Measurements from ENCODE around the gene ASB6.
A peak's percentile ranks its signal among the peaks of the same experiment; 100 is the strongest.

Gene ASB6

DNA sequence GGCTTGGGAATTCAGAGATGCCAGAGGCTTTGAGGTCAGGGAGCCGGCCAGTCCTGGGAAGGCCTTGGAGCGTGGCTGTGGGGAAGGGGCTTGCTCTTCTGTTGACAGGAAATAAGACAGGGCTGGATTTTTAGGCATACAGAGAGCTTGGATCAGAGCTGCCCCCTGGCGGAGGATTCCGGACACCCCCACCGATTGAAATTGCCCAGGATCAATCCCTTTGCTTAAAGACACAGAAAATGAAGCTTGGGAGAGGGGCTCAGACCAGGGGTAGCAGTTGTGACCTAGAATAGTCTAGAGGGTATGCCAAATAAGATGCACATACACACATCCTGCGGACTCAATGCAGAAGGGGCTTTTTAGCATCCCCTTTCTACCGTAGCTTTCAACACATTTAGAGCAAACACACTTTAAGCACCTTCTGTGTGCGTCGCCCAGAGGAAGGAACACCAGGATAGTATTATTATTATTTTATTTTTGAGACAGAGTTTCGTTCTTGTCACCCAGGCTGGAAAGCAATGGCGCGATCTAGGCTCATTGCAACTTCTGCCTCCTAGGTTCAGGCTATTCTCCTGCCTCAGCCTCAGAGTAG, 17.7 kb downstream of the ASB6 start:
- DNase-seq: peak; percentile 80

DNA sequence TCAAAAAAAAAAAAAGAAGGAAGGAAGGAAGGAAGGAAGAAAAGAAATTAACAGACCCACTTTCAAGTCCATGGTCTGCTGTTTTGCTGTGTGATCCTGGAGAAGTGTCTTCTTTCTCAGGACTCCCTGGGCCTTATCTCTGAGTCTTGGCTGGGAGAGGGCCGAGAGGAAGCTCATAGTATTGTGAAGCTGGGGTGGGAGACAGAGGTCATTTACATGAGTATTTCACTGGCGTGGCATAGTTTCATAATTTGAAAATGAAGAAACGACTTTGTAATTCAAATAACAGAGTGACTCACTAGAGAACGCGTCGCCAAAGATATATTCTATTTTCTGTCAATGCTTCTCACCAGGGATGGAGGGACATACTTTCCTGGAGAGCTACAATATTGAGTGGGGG, 18.6 kb downstream of the ASB6 start:
- no peak for DNase-seq

DNA sequence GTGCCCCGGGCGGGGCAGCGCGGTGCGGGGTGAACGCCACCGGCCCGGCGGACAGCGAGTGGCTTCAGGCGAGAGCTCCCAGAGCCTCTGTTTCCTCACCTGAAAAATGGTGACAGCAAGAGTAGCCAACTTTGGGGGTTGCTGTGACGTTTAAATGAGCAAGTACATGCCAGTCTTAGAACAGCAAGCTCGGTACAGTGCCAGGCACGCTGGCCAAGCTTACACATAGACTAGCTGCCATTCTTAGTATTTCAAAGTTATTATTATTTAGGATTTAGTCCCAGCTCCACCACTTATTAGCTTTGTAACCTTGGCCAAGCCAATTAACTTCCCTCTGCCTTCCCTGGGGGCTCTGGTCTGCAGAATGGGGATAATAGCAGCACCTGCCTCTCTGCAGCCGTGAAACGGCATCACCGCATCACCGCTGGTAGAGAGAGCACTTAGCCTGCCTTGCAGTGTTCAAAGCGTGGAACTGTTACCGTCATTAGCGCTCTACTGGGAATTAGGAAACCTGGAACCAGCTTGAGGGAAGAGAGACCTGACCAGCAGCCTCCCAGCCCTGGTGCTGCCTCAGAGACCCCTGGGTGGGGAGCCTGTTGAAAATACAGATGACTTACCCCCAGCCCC, 21.2 kb downstream of the ASB6 start, which contains the start of gene C9orf50:
Gene C9orf50 (minus strand): TSS at position 433 of the 627 bp plus-strand sequence. CDS start 527 bp downstream, outside the sequence.
- DNase-seq: no peak

DNA sequence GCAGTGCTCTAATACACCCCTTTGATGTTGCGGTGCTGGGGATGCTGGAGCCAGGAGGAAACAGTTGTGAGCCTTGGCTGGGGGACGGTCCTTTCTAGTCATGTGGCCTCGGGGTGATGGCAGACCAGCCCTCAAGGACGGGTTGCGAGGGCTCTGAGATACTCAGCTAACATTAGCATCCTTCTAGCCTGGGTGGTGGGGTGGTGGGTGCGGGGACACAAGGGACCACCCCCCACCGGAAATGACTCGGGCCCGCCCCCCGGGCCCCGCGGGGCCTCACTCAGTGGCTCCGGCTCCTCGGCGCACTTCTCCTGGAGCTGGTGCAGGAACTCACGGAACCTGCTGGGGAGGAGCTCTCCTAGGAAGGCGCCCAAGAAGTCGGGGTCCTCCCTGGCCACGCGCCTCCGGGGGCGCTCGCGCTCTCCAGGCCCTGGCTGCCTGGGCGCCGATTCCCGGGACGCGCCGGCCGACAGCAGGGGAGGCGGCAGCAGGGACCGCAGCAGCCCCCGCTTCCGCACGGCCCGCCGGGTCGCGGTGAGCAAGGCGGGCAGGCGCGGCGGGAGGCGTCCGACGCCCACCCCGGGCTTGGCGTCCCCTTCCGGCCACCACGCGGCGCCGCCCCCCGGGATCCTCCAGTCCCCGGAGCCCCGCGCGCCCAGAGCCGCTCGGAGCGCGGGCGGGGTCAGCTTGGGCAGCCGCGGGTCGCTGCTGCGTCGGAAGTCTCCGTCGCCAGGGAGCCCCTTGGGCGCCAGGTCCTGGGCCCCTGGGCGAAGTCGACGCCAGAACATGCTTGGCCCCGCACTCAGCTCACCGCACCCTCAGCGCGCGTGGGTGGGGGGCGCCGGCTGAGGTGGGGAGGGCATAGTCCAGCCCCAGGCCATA, 21.9 kb downstream of the ASB6 start:
- DNase-seq: no peak

DNA sequence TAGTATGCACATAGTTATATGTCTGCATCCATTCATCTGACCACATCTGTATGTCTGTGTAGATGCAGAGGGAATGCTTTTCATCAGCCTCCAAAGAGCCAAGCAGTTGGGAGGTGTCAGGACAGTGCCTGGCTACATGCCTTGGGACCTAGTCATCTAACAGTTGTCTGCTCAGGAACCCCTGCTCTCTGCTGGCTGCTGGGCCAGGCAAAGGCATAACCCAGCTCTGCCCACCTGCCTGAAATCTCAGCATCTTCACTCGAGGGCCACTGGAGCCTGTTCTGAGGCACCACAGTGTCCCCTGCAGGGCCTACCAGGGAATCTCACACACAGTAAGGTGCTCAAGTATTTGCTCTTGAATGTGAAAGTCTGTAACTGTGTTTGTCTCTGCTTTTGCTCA, 24.8 kb downstream of the ASB6 start:
- no peak for DNase-seq

DNA sequence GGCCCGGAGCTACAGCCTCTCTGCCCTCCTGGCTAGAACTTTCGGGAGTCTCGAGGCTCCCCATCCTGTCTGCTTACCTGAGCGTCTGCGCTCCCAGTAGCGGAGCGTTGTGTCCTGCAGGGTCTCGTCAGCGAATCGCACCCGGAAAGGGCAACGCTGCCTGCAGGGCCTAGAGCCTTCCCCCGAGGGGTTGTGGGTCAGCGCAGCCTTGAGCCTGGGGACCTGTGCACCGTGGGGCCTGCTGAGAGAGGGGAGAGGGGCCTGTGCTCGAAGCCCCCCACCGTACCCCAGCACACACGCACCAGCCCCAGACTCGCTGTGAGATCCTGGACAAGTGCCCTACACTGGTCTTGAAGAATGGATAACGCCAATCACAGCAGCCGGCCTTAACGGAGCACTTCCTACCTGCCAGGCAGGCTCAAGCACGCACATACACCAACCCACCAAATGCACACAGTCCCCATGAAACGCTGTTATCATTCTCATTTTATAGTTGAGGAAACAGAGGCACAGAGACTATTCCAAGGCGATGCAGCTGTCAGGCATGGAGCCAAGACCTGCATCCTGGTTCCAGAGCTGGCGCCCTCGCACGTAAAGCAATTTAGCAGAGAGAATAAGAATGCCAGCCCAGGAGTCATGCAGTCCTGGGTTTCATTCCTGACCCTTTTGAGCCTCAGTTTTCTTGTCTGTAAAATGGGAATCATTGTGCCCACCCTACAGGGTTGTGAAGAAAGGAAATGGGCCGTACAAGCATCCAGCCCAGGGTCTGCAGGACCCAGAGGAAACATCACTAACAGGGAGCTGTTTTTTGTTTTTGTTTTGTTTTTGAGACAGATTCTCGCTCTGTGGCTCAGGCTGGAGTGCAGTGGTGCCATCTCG, 26.3 kb downstream of the ASB6 start:
- DNase-seq: no peak

DNA sequence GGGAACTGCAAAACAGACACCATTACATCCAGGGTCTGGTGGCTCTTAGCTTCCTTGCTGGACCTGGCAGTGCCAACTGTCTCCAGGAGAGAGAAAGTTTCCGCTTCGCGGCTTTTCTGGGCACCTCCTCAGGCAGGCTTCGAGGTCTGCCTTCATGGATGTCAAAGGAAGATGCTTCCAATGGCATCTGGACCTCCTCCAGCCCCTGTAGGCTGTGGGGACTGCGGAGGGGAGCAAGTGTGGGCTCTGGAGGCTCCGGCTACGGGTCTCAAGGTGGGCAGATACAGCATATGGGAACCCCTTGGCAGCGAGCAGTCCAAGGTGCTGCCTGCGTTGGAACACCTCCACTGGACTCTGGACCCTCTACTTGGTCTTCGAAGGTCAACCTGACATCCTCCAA, 27.0 kb downstream of the ASB6 start:
- DNase-seq: no peak

DNA sequence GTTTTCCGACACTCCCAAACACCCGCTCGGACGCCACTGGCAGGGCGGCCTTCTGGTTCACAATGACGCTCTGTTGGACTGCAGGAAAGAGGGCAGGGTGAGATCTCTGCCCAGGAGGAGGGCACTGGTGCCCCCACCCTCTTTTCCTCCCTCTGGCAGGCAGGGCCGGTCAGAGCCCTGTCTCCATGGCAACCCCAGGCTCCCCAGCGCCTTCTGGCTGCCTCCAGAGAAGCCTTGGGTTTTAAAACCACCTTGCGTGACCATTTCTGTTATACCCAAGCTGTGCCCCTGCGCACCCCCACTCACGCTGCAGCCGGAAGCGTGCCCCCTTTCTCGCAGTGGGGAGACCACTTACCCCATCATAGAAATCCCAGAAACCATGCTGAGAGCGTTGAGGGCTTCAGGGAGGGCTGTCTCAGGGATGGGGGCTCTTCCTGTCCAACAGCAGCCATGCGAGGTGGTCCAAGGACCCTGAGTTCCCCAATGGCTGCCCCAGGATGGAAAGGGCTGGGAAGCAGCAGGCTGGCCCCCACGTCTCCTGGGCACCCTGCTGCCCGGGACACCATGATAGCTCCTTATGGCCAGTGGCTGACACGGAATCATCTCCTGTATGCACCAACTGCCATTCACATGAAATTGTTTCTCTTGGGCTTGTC, 28.3 kb downstream of the ASB6 start:
- no peak for DNase-seq

DNA sequence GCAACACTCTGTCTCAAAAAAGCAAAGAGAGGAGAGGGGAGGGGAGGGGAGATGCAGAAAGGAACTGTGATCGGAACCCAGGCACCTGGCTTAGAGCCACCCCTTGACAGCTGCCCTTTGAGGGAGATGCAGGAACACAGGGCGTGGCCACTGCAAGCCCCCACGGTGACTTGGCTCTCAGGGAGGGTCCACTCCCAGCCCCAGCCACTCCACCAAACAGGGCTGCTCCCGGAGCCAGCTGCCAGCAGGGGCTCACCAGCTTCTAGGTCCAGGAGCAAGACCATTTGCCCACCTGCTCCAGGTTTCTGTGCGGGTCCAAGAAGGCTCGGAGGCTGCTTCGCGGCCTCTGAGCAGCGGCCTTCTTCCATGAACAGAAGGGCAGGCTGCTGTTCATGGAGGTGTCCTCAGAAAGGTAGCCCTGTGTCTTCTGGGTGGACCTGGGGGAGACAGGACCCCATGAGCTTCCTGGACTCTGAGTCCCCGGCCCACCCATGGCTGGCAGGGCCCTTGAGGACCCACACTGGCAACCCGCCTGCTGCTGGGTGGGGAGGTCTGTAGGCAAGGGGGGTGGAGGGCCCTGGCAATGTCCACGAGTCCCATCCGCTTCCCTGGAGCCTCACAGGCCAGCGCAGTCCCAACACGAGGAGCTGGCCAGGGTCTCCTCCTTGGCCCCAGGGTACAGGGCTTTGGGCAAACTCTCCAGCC, 29.0 kb downstream of the ASB6 start:
- no peak for DNase-seq

DNA sequence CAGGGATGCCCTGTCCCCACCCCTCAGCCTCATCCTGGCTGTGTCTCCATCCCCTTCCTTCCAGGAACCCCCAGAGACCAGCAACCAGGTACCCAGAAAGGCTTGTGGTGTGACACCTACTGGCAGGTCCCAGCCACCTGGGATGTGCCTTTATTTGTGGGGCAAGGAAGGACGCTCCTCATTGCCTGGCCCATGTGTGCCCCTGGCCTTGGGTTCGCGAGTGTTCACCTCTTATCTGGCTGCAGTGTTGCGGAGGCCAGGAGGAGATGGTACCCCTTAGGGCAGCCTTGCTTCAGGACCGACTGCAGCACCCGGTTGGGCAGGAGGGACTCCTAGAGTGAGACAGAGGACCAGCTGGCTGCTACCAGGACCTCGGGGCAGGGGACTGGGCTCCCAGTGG, 29.8 kb downstream of the ASB6 start:
- no peak for DNase-seq

DNA sequence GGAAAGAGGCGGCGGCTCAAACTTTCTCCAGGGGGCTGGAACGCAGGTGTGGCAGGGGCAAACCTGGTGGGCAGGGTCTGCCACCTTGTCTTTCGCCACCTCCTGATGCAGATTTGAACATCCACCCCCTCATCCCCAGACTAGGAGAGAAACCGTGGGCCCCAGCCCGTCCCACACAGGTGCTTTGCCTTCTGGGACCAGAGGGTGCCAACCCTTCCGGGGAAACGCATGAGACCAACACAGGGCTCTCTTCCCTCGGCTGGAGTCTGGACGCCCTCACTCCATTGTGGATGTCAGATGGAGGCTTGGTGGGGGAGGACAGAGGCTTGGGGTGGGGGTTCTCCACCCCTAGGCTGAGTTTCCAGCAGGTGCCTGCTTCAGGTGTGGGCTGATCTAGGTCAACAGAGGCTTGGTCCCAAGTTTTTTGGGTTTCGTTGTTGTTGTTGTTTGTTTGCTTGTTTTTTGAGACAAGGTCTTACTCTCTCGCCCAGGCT, 30.6 kb downstream of the ASB6 start:
- DNase-seq: no peak

DNA sequence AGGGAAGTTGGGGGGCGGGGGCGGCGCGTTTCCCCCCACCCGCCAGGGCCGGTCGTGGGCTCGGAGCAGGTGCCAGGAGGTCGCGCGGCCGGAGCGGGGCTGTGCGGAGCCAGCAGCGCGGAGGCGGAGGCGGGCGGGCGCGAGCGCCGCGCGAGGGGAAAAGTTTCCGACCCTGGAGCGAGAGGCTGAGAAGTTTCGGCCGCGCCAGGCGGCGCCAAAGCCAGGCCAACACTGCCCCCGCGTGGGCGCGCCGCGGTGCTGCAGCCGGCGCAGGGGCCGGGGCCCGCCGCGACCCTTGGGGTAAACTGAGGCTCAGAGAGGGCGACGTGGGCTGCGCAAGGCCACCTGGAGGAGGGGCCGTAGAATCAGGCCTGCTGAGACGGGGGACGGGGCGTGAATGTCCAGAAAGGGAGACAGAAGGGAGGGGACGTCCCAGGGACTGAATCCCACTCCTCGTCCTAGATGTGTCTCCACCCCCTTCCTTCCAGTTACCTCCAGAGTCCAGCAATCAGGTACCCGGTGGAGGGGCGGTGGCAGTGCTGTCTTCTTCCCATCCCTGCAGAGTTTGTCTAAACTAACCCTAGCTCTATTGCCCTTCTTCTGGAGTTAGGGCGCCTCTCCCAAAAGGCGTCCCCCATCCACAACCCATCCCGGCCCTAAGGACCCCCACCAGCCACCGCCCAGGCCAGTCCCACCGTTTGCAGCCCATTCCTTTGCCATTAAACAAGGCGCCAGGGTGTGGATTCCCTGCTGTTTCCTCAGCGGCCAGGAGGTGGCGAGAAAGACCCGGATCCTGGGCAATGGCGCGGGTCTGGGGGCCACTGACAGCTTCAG, 31.3 kb downstream of the ASB6 start:
- DNase-seq: peak; percentile 74

DNA sequence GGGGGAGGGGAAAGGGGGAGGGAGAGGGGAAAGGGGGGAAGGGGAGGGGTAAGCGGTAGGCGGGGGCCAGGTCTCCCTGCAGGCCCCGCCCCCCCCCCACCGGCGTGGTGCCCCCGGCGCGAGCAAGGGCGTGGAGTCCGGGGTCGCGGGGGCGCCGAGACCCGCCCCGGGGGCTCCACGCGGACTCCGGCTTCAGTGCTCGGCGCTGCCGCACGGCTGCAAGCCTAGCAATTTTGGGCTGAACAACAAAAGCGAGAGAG, 31.8 kb downstream of the ASB6 start:
- DNase-seq: no peak

DNA sequence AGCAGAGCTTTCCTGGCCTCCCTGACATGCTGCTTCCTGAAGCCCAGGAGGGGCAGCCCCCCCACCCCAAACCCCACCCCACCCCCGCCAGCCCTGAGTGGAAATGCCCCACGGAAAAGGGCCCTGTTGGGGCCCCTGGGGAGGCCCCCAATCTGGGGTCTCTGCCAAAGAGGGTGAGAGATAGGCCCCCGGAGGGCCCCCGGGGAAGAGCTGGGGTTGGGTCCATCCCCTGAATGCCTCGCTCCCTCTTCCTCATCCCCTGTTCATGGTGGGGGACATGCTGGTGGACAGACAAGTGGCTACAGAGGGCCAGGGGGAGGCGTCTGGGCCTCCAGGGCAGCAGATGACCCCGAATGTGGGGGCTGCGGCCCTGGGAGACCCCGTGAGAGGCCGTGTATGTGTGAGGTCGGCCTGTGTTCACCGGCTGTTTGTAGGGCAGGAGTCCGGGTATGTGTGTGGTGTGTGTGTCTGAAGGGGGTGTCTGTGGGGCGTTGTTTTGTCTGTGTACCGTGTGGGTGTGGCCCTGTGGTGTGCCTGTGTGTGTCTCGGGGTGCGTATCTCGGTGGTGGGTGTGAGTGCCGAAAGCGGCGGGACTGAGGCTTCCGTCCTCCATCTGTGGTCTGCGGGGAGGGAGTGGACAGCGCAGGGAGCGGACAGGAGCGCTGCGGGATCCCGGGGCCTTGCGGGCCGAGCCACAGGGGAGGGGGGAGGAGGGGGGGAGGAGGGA, 32.3 kb downstream of the ASB6 start:
- peak; percentile 44 for DNase-seq

DNA sequence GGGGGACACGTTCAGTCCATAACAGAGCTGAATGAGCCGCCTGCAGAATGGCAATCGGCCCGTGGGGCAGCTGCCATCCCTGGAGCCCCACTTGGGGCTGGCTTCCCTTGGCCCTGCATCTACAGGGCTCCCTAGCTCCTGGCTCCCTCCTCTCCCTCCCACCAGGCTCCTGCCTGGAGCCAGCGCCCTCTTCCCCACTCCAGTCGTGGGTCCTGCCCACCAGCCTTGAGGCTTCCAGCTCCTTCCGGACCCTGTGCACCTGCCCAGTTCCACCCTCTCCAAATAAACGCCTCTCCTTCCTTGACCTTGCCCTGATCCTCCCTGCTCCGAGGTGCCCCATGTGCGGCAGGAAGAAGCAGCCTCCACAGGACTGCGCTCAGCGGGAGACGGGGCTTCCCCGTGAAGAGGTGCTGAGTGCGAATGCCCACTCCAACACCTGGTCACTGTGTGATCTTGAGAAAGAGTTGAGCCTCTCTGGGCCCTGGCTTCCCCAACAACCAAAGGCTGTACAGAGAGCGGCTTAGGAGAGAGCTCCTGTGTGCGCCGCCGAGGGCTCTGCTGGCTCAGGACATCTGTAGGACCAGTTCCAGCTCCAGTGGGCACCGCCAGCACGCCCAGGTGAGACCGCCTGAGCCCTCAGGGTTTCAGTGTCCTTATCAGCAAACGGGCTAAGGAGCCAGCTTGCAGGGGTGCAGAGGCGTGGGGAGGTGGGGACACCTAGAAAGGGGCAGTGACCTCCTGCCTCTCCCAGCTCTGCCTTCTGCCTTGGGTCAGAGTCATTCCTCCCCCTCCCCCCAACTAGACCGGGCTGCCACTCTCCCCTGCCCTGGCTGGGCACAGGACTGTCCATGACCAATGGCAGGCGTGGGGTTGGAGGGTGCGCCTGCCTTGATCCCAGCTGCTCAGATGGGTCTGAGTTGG, 33.1 kb downstream of the ASB6 start:
- DNase-seq: no peak

DNA sequence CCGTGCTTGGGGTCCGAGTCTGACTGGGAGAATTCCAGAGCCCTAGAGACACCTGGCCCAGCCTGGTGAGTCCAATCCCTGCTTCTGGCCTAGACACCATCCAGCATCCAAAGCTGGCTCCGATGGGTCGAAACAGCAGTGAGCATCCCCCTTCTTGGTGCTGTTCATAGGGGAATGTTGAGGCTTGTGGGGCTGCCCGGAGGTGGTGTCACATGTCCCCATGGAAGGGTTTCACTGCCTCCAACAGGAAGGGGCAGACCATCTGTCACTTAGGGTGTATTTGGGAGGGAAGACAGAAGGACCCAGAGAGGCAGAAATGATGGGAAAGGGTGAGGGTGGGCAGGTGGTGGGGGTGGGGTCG, 34.9 kb downstream of the ASB6 start:
- no peak for DNase-seq

DNA sequence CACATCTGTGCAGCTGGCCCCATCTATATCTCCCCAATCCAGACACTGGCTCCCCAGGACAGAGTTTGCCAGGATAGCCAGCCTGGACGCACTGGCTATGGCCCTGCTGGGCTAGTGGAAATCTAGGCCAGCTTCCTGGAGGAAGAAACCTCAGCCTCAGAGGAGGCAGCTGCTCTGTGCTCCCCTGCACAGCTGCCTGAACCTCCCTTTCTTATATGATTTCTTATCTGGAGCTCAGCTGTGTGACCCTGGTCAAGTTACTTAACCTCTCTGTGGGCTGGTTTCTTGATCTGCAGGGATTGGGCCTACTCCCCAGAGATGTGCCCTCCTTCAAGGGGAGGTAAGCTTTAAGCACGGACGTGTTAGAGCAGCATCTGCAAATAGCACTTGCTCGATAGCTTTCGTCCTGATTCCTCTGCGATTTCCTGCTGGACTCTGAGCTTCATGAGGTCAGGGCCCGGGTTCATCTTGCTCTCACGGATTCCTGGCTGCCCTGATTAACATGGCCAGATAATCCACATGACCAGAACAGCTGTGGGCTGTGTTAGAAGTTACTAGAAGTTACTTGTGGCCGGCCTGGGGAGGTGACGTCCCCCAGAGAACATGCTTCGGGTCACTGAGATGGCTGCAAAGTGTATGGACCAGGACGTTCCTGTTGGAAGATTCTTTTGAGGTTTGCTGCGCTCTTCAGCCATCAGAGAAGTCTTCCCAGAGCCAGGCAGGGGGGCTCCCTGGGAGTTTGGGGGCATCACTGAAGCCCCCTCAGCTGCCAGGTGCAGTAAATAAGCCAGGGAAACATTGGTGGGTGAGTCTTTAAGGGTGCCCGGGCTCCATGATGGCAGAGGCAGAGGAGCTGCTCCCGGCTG, 35.6 kb downstream of the ASB6 start:
- DNase-seq: no peak

DNA sequence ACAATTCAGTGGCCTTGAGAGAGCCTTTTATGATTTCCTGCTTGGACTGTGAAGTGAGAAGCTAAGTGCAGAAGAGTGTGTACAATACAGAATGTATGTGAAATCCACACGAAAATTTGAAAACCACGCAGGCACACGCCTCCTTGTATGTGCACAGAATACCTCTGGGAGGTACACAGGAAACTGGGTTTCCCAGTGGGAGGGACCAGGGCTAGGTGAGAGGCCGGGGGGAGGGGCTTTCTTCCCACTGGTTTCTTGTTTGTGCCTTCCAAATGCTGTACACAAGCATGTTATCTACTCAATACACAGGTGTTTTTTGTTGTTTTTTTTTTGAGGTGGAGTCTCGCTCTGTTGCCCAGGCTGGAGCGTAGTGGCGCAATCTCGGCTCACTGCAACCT, 37.2 kb downstream of the ASB6 start:
- no peak for DNase-seq
